B cell (primary cell): Measurements from ENCODE around the gene STXBP4. TPM values are rescaled to one million over a fixed set of nuclear protein-coding genes. Genes with fewer than 3 reads are reported as not detected.

Experiments used
- ATAC-seq: fragments of 200-7000 bp; cut with Tn5 transposase; one replicate; pipeline ENCODE4 v1.10.0; 2021; ENCODE audit warnings: low read depth, mild to moderate bottlenecking, moderate number of reproducible peaks, moderate library complexity
- CTCF ChIA-PET: fragments of 350-600 bp; sonication (Branson Sonifier 250); formaldehyde crosslinking; loops from one replicate; lab custom pipeline; 2021; ENCODE audit warnings: antibody characterized with exemption, inconsistent platforms; lab: Charles Lee
- POLR2A ChIA-PET: fragments of 350-600 bp; sonication (Branson Sonifier 250); formaldehyde crosslinking; loops from one replicate; lab custom pipeline; 2021; ENCODE audit warnings: antibody characterized with exemption; lab: Charles Lee
- DNase-seq: peaks from one replicate; pipeline ENCODE4 v3.0.0; 2013
- H2AFZ ChIP-seq: 2 replicates; pipeline ENCODE4 v1.6.1; 2012; ENCODE audit warnings: mild to moderate bottlenecking, low read depth, low read length; ENCODE audit not compliant: insufficient read depth, poor library complexity, severe bottlenecking
- H3K27ac ChIP-seq, 2 donors: 1 replicate in 1 of 2; 2 replicates in 1 of 2; pipeline ENCODE4 v1.5.1; 2012 to 2013; ENCODE audit warnings: low read length in 2 of 2, mild to moderate bottlenecking in 2 of 2, moderate library complexity in 1 of 2
- H3K27me3 ChIP-seq, 4 experiments: fragments of 200-600 bp in 1 of 4; sonication (generic) in 1 of 4; replicated peaks in 1 of 4; 1 replicate in 2 of 4; 2 replicates in 2 of 4; pipeline versions ENCODE4 v1.6.1 to v1.7.0; 2013 to 2016; ENCODE audit warnings: low read length in 3 of 4, mild to moderate bottlenecking in 2 of 4, mixed read lengths in 1 of 4, moderate library complexity in 1 of 4; ENCODE audit not compliant: insufficient read depth in 4 of 4, control insufficient read depth in 3 of 4; ENCODE audit errors: control extremely low read depth in 1 of 4
- H3K36me3 ChIP-seq, 2 experiments: replicated peaks in 1 of 2; 1 replicate in 1 of 2; 2 replicates in 1 of 2; pipeline versions ENCODE4 v1.6.1 to v1.7.1; 2013; ENCODE audit warnings: low read length in 1 of 2; ENCODE audit not compliant: insufficient read depth in 2 of 2, control insufficient read depth in 1 of 2; ENCODE audit errors: control extremely low read depth in 1 of 2, extremely low read depth in 1 of 2
- H3K4me1 ChIP-seq, 2 donors: fragments of 200-600 bp in 1 of 2; sonication (generic) in 1 of 2; 1 replicate in 1 of 2; 2 replicates in 1 of 2; pipeline versions ENCODE4 v1.5.1 to v1.6.1; 2013 to 2017; ENCODE audit warnings: low read length in 2 of 2; ENCODE audit not compliant: control insufficient read depth in 2 of 2, insufficient read depth in 2 of 2
- H3K4me2 ChIP-seq: replicated peaks from 2 replicates; pipeline ENCODE3; 2012; ENCODE audit warnings: mild to moderate bottlenecking, low read depth, low read length; ENCODE audit not compliant: poor library complexity, severe bottlenecking
- H3K4me3 ChIP-seq, 5 experiments: fragments of 200-600 bp in 1 of 5; sonication (generic) in 1 of 5; 1 replicate in 3 of 5; 2 replicates in 2 of 5; pipeline versions ENCODE4 v1.5.1 to v1.7.0; 2011 to 2016; ENCODE audit warnings: low read length in 4 of 5, mild to moderate bottlenecking in 4 of 5, low read depth in 2 of 5, control low read depth in 1 of 5, moderate library complexity in 1 of 5; ENCODE audit not compliant: insufficient read depth in 1 of 5; ENCODE audit errors: control extremely low read depth in 1 of 5, extremely low read depth in 1 of 5
- H3K79me2 ChIP-seq: fragments of 200-600 bp; sonication (generic); one replicate; pipeline ENCODE4 v1.6.0; 2016; ENCODE audit warnings: low read length; ENCODE audit not compliant: control insufficient read depth, insufficient read depth
- H3K9ac ChIP-seq: fragments of 200-600 bp; sonication (generic); 2 replicates; pipeline ENCODE4 v1.6.1; 2017; ENCODE audit warnings: mild to moderate bottlenecking, low read length, moderate library complexity
- H3K9me3 ChIP-seq, 3 donors: one replicate each; pipeline versions ENCODE4 v1.6.1 to v1.7.1; 2013; ENCODE audit warnings: low read length in 2 of 3; ENCODE audit not compliant: control insufficient read depth in 2 of 3, insufficient read depth in 1 of 3; ENCODE audit errors: control extremely low read depth in 1 of 3
- H4K20me1 ChIP-seq: 2 replicates; pipeline ENCODE4 v1.6.0; 2012; ENCODE audit warnings: mild to moderate bottlenecking, low read length; ENCODE audit not compliant: insufficient read depth, control insufficient read depth, poor library complexity, severe bottlenecking
- H3K27ac Mint-ChIP-seq: one replicate; pipeline ENCODE4 v1.8.0; 2021; ENCODE audit warnings: mixed read lengths
- H3K27me3 Mint-ChIP-seq: one replicate; pipeline ENCODE4 v1.8.0; 2021; ENCODE audit warnings: mixed read lengths
- H3K4me1 Mint-ChIP-seq: one replicate; pipeline ENCODE4 v1.8.0; 2021; ENCODE audit warnings: mixed read lengths
- H3K4me3 Mint-ChIP-seq: one replicate; pipeline ENCODE4 v1.8.0; 2021; ENCODE audit warnings: mixed read lengths
- H3K9me3 Mint-ChIP-seq: one replicate; pipeline ENCODE4 v1.8.0; 2022; ENCODE audit warnings: mixed read lengths; ENCODE audit not compliant: insufficient read depth
- EZH2 ChIP-seq: IDR thresholded peaks from 2 replicates; pipeline ENCODE4 v1.6.1; 2012; ENCODE audit warnings: borderline replicate concordance, low read depth, mild to moderate bottlenecking, moderate library complexity, low read length; ENCODE audit not compliant: insufficient read depth, poor library complexity, severe bottlenecking
- WGBS: methylation state at CpG from one replicate; pipeline ENCODE4 v1.1.5; 2013; ENCODE audit warnings: missing lambda C conversion rate; ENCODE audit not compliant: insufficient coverage; 5-methylcytosine and 5-hydroxymethylcytosine counted together
- intact Hi-C: fragments of 100-400 bp; cut with micrococcal nuclease; formaldehyde crosslinking; loops from one replicate; pipeline ENCODE4 v1.10.0; 2022
- polyA plus RNA-seq: library from polyadenylated mRNA; depleted of rRNA; stranded (reverse); fragments of >200 nt; gene quantifications from 2 replicates; pipeline ENCODE4 v1.2.3, GENCODE V29; 2012
- total RNA-seq, 2 donors: library from RNA; stranded (reverse); fragments of 120-200 nt in 1 of 2; gene quantifications; 1 replicate in 1 of 2; 2 replicates in 1 of 2; pipeline versions ENCODE4 v1.2.3 to v1.2.4, GENCODE V29; 2013 to 2022
- TF ChIP-seq, protein P1 (sequence below): fragments of 200-600 bp; IDR thresholded peaks from one replicate; pipeline ENCODE4 v1.8.0; 2022; ENCODE audit warnings: antibody characterized with exemption, mild to moderate bottlenecking

Gene STXBP4
- total and polyA plus RNA-seq, 2 donors (not counting 1 experiment from before 2014, with no cell fraction given): 1.2 to 11.4 TPM

DNA sequence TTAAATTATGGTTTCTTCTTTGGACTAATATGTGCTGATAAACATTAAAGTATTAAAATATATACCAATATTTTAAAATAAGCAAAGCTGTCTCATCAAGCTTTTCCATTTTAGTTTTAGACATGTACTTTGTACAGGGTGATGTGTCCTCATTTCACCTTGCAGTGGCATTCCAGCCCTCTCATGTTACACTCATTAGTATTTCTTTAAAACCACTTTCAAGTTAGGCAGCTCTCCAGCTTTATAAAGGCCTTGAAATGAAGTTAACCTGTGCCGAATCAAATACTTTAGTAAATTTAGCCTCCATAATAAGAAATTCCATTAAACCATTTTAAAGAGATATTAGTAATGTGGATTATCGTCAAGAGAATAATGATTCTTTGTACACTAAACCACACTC is 188.6 kb downstream of the STXBP4 start:
- no peak overlapping the region for H3K9ac ChIP-seq
- intact Hi-C loops: no loop called here
- H3K9me3 ChIP-seq: no peaks in the 10 kb centered on the region
- DNase-seq (no peak), ATAC-seq (no peak)
- no peaks in the 10 kb centered on the region for H3K79me2 ChIP-seq
- no peak overlapping the region for H2AFZ ChIP-seq
- H4K20me1 ChIP-seq: no peaks in the 10 kb centered on the region
- POLR2A ChIA-PET: no interaction called here
- no peaks in the 10 kb centered on the region for H3K27me3 ChIP-seq
- TF ChIP-seq, protein P1, sequence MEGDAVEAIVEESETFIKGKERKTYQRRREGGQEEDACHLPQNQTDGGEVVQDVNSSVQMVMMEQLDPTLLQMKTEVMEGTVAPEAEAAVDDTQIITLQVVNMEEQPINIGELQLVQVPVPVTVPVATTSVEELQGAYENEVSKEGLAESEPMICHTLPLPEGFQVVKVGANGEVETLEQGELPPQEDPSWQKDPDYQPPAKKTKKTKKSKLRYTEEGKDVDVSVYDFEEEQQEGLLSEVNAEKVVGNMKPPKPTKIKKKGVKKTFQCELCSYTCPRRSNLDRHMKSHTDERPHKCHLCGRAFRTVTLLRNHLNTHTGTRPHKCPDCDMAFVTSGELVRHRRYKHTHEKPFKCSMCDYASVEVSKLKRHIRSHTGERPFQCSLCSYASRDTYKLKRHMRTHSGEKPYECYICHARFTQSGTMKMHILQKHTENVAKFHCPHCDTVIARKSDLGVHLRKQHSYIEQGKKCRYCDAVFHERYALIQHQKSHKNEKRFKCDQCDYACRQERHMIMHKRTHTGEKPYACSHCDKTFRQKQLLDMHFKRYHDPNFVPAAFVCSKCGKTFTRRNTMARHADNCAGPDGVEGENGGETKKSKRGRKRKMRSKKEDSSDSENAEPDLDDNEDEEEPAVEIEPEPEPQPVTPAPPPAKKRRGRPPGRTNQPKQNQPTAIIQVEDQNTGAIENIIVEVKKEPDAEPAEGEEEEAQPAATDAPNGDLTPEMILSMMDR: no peak
- TF ChIP-seq EZH2: no peak
- CTCF ChIA-PET: no interaction called here
- no peak overlapping the region for H3K27ac Mint-ChIP-seq
- H3K4me3 ChIP-seq: no peak overlapping the region
- H3K9me3 Mint-ChIP-seq: no peaks in the 10 kb centered on the region
- H3K27me3 Mint-ChIP-seq: no peaks in the 10 kb centered on the region
- no peak overlapping the region for H3K27ac ChIP-seq
- H3K4me2 ChIP-seq: no peak overlapping the region
- no CpG with 5 or more reads among the region's 2 CpGs for WGBS
- H3K36me3 ChIP-seq: no peaks in the 10 kb centered on the region
- H3K4me1 ChIP-seq: no peaks in the 10 kb centered on the region
- H3K4me3 Mint-ChIP-seq: no peak overlapping the region
- no peaks in the 10 kb centered on the region for H3K4me1 Mint-ChIP-seq

DNA sequence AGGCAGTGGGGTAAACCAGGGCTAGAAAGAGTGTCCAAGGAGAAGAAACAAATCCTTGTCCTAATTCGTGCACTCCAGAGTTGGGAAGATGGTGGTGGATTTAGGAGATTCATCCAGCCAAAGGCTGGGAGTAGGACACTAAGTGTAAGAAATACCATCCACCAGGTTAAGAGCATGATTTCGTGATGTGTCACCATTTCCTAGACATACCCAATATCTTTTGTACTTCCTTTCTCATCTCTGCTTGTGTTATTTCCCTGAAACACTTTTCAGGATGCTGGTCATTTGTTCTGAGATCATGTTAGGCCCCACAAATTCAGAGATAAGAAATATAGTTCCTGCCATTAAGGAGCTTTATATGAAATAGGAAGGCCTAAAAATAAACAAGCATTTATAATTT is 189.9 kb downstream of the STXBP4 start:
- Mint-ChIP-seq H3K4me1 (peaks cover 3% of the 10 kb centered on the region), H3K4me3 (no peak overlapping the region), H3K27ac (no peak overlapping the region), H3K9me3 (no peaks in the 10 kb centered on the region), H3K27me3 (no peaks in the 10 kb centered on the region)
- Histone ChIP-seq H3K9me3 (no peaks in the 10 kb centered on the region), H3K36me3 (no peaks in the 10 kb centered on the region), H4K20me1 (no peaks in the 10 kb centered on the region), H3K27me3 (no peaks in the 10 kb centered on the region), H3K4me2 (no peak overlapping the region), H3K79me2 (no peaks in the 10 kb centered on the region), H3K4me1 (no peaks in the 10 kb centered on the region), H3K27ac (no peak overlapping the region), H2AFZ (no peak overlapping the region), H3K4me3 (no peak overlapping the region), H3K9ac (no peak overlapping the region)
- POLR2A ChIA-PET: no interaction called here
- DNase-seq: no peak
- WGBS: no CpG with 5 or more reads among the region's 2 CpGs
- no peak for ATAC-seq
- intact Hi-C loops: no loop called here
- TF ChIP-seq, protein P1: no peak
- no peak for TF ChIP-seq EZH2
- CTCF ChIA-PET: no interaction called here
